Stimulated activated naive CD8-positive, alpha-beta T cell treated with anti-CD3 and anti-CD28 coated beads, Interleukin-15, Interleukin-2, amounts not matched to agents 100 ng/mL and 50 ng/mL, for 24 hours (primary cell): Measurements from ENCODE around the gene ARL17A.
"Not testable (repeated sequence)": the region's sequence is repeated elsewhere in the genome, so short reads cannot be mapped to it uniquely, and the experiment has no call there.

Source experiments
- H3K27ac Mint-ChIP-seq: one replicate; pipeline ENCODE4 v1.8.0; 2021; ENCODE audit warnings: mild to moderate bottlenecking, mixed read lengths
- H3K27me3 Mint-ChIP-seq: one replicate; pipeline ENCODE4 v1.8.0; 2021; ENCODE audit warnings: mixed read lengths
- H3K36me3 Mint-ChIP-seq: one replicate; pipeline ENCODE4 v1.8.0; 2021; ENCODE audit warnings: low read depth, mixed read lengths
- H3K4me1 Mint-ChIP-seq: one replicate; pipeline ENCODE4 v1.8.0; 2021; ENCODE audit warnings: low read depth, mixed read lengths
- H3K4me3 Mint-ChIP-seq: one replicate; pipeline ENCODE4 v1.8.0; 2021; ENCODE audit warnings: mild to moderate bottlenecking, mixed read lengths
- H3K9me3 Mint-ChIP-seq: one replicate; pipeline ENCODE4 v1.8.0; 2021; ENCODE audit warnings: mixed read lengths

ARL17A gene

GRCh38 chr17:46467618-46468017 is 111.9 kb downstream of the ARL17A start:
- not testable (repeated sequence) for H3K27me3 Mint-ChIP-seq, H3K4me3 Mint-ChIP-seq, H3K36me3 Mint-ChIP-seq, H3K4me1 Mint-ChIP-seq, H3K27ac Mint-ChIP-seq, H3K9me3 Mint-ChIP-seq
